ENCODE measurements around the gene ADAMTS2. TPM values are rescaled to one million over a fixed set of nuclear protein-coding genes. Genes with fewer than 3 reads are reported as not detected.

The ADAMTS2 gene
- total RNA-seq, 1 donor from 2014 or later: 1.2 TPM

DNA sequence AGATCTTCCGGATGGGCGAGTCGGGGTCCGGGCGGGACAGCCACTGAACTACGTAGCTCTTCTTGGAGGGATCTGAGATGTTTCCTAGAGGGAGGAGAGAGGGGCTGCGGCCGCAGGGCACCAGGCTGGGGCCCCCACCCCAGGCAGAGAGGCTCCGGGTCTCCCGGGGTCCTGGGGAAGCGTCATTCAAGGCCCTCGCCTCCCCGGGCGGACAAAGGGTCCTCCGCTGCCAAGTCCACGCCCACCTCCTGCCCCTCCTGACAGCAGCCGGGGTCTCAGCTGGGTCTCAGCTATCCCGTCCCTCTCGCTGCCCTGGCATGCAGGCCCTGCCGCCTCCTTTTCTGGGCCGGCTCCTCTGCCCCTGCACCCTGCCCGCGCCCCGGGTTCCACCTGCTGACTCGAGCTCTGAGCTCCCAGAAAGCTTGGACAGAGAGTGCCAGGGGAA lies 223.6 kb downstream of the ADAMTS2 start:
- no peak overlapping the region for H3K4me3 ChIP-seq
- no peak overlapping the region for H2AFZ ChIP-seq (replicated peaks)
- no peaks in the 10 kb centered on the region for H3K36me3 ChIP-seq
- Mint-ChIP-seq H3K27ac (no peak overlapping the region), H3K4me1 (no peaks in the 10 kb centered on the region), H3K4me3 (no peak overlapping the region), H3K36me3 (peaks cover 3% of the 10 kb centered on the region), H3K27me3 (ENCODE audit: insufficient read depth, low read depth) (peaks cover 2% of the 10 kb centered on the region), H3K9me3 (peaks cover 34% of the 10 kb centered on the region)
- no peaks in the 10 kb centered on the region for H3F3A ChIP-seq (ENCODE audit: low read depth)
- no peak overlapping the region for H3K27ac ChIP-seq
- H3K79me2 ChIP-seq (ENCODE audit: low read depth): no peaks in the 10 kb centered on the region
- H4K20me1 ChIP-seq (ENCODE audit: low read depth): no peaks in the 10 kb centered on the region
- H3K4me2 ChIP-seq: no peak overlapping the region
- H3K9me3 ChIP-seq (ENCODE audit: low read depth): no peaks in the 10 kb centered on the region
- DNase-seq (ENCODE audit: low spot score): no peak
- H3K4me1 ChIP-seq: no peaks in the 10 kb centered on the region
- TF ChIP-seq, protein P1, sequence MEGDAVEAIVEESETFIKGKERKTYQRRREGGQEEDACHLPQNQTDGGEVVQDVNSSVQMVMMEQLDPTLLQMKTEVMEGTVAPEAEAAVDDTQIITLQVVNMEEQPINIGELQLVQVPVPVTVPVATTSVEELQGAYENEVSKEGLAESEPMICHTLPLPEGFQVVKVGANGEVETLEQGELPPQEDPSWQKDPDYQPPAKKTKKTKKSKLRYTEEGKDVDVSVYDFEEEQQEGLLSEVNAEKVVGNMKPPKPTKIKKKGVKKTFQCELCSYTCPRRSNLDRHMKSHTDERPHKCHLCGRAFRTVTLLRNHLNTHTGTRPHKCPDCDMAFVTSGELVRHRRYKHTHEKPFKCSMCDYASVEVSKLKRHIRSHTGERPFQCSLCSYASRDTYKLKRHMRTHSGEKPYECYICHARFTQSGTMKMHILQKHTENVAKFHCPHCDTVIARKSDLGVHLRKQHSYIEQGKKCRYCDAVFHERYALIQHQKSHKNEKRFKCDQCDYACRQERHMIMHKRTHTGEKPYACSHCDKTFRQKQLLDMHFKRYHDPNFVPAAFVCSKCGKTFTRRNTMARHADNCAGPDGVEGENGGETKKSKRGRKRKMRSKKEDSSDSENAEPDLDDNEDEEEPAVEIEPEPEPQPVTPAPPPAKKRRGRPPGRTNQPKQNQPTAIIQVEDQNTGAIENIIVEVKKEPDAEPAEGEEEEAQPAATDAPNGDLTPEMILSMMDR (IDR thresholded peaks at IDR 0.05): no peak
- no peak for TF ChIP-seq EZH2 (IDR thresholded peaks at IDR 0.05)
- TF ChIP-seq EZH2phosphoT487 (IDR thresholded peaks at IDR 0.05): no peak
- no peaks in the 10 kb centered on the region for H3K27me3 ChIP-seq
- H3K9ac ChIP-seq: no peak overlapping the region

DNA sequence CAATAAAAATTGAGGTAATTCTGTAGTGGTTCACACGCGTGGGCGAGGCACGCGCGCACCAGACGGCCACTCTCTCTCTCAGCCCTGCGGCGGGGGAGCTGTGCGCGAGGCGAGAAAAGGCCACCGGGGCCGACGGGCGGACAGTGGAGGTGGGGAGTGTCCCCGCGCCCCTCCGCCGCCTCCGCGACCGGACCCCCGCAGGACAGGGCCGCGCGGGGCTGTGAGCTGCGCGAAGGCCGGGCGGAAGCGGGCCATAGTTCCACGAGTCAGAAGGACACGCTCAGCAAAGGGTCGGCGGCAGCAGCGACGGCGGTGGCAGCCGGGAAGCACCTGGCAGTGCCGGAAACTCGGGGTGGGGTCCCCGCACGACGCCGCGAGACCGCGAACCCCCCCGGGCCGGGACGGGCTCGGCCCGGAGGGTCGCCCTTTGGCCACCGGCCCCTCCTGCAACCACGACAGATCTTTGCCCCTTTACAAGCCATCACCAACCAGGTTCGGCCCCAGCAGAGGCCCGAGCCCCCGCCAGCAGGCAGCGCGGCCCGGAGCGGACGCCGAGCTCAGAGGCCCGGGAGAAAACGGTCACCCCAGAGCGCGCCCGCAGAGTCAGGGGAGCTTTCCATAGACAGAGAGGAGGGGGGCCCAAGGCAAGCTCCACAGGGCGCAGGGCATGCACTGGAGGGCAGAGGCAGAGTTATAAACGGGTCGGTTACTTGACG lies 224.2 kb downstream of the ADAMTS2 start:
- H3K4me3 Mint-ChIP-seq: no peak overlapping the region
- no peak overlapping the region for H2AFZ ChIP-seq (replicated peaks)
- H3K27me3 ChIP-seq: no peaks in the 10 kb centered on the region
- H3K9me3 ChIP-seq (ENCODE audit: low read depth): no peaks in the 10 kb centered on the region
- H3F3A ChIP-seq (ENCODE audit: low read depth): no peaks in the 10 kb centered on the region
- no peak for DNase-seq (ENCODE audit: low spot score)
- no peak overlapping the region for H3K27ac Mint-ChIP-seq
- no peak overlapping the region for H3K27ac ChIP-seq
- no peak overlapping the region for H3K4me3 ChIP-seq
- H3K4me1 Mint-ChIP-seq: no peaks in the 10 kb centered on the region
- H3K9ac ChIP-seq: no peak overlapping the region
- TF ChIP-seq, protein P1 (IDR thresholded peaks at IDR 0.05): no peak
- TF ChIP-seq EZH2phosphoT487 (IDR thresholded peaks at IDR 0.05) (no peak), EZH2 (IDR thresholded peaks at IDR 0.05) (no peak)
- no peaks in the 10 kb centered on the region for H3K79me2 ChIP-seq (ENCODE audit: low read depth)
- no peak overlapping the region for H3K4me2 ChIP-seq
- peaks cover 6% of the 10 kb centered on the region for H3K27me3 Mint-ChIP-seq (ENCODE audit: insufficient read depth, low read depth)
- no peaks in the 10 kb centered on the region for H4K20me1 ChIP-seq (ENCODE audit: low read depth)
- H3K36me3 Mint-ChIP-seq: peaks cover 3% of the 10 kb centered on the region
- no peaks in the 10 kb centered on the region for H3K4me1 ChIP-seq
- H3K36me3 ChIP-seq: no peaks in the 10 kb centered on the region
- peaks cover 39% of the 10 kb centered on the region for H3K9me3 Mint-ChIP-seq

DNA sequence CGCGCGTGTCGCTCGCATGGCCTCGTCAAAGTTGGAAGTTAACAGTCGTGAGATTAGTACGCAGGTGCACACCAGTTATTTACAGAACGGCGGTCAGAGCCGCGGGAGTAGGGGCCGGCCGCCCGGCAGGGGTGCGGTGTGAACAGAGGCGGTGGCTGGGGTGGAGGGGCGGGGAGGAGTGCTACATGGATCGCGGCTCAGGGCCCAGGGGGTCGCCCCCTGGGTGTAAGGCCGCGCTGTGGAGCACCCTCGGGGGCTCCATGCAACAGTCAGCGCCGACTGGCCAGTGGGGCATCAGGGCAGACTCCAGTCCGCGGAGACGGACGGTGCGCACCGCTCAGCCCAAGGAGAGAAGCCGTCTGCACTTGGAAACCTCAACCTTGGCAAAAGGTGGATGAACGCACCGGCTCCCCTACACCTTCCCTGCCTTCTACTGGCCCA lies 224.8 kb downstream of the ADAMTS2 start:
- Histone ChIP-seq H3K27ac (no peak overlapping the region), H4K20me1 (ENCODE audit: low read depth) (no peaks in the 10 kb centered on the region), H3K9me3 (ENCODE audit: low read depth) (no peaks in the 10 kb centered on the region), H3K4me1 (no peaks in the 10 kb centered on the region), H2AFZ (replicated peaks) (no peak overlapping the region), H3K9ac (no peak overlapping the region), H3K4me3 (no peak overlapping the region), H3K79me2 (ENCODE audit: low read depth) (no peaks in the 10 kb centered on the region), H3F3A (ENCODE audit: low read depth) (no peaks in the 10 kb centered on the region), H3K36me3 (no peaks in the 10 kb centered on the region), H3K4me2 (no peak overlapping the region), H3K27me3 (no peaks in the 10 kb centered on the region)
- H3K9me3 Mint-ChIP-seq: peaks cover 39% of the 10 kb centered on the region
- peaks cover 3% of the 10 kb centered on the region for H3K36me3 Mint-ChIP-seq
- H3K27me3 Mint-ChIP-seq (ENCODE audit: insufficient read depth, low read depth): peaks cover 6% of the 10 kb centered on the region
- H3K27ac Mint-ChIP-seq: no peak overlapping the region
- H3K4me3 Mint-ChIP-seq: no peak overlapping the region
- DNase-seq (ENCODE audit: low spot score): no peak
- TF ChIP-seq EZH2 (IDR thresholded peaks at IDR 0.05) (no peak), EZH2phosphoT487 (IDR thresholded peaks at IDR 0.05) (no peak)
- TF ChIP-seq, protein P1 (IDR thresholded peaks at IDR 0.05): no peak
- H3K4me1 Mint-ChIP-seq: no peaks in the 10 kb centered on the region

All from neural progenitor cell (in vitro differentiated cells).